ENCODE data around the gene STX12.
"Not testable (repeated sequence)": the region's sequence is repeated elsewhere in the genome, so short reads cannot be mapped to it uniquely, and the experiment has no call there.

STX12 gene

DNA sequence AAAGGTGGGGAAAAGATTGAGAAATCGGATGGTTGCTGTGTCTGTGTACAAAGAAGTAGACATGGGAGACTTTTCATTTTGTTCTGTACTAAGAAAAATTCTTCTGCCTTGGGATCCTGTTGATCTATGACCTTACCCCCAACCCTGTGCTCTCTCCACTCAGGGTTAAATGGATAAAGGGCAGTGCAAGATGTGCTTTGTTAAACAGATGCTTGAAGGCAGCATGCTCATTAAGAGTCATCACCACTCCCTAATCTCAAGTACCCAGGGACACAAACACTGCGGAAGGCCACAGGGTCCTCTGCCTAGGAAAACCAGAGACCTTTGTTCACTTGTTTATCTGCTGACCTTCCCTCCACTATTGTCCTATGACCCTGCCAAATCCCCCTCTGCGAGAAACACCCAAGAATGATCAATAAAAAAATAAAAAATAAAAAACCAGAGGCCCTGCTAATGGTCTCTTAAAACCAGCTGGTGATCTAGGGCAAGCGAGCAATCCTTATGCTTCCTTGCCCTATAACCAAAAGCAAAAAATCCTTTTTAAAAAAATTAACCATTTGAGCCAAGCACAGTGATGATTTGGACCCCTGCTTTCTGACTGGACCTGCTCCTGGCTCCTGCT lies 56.4 kb downstream of the STX12 start:
- DNase-seq (ENCODE audit: low read depth in 2 of 3, low spot score in 1 of 3): not testable (repeated sequence)

GRCh38 chr1:27830621-27831440 lies 57.8 kb downstream of the STX12 start, which contains the start of gene PPP1R8:
TSS of gene PPP1R8 (plus strand) at chr1:27830782. CDS start at chr1:27830836, 54 bp downstream.
- peak; percentile 76 to 88 (median 87) for DNase-seq (ENCODE audit: low read depth in 2 of 3, low spot score in 1 of 3)

DNA sequence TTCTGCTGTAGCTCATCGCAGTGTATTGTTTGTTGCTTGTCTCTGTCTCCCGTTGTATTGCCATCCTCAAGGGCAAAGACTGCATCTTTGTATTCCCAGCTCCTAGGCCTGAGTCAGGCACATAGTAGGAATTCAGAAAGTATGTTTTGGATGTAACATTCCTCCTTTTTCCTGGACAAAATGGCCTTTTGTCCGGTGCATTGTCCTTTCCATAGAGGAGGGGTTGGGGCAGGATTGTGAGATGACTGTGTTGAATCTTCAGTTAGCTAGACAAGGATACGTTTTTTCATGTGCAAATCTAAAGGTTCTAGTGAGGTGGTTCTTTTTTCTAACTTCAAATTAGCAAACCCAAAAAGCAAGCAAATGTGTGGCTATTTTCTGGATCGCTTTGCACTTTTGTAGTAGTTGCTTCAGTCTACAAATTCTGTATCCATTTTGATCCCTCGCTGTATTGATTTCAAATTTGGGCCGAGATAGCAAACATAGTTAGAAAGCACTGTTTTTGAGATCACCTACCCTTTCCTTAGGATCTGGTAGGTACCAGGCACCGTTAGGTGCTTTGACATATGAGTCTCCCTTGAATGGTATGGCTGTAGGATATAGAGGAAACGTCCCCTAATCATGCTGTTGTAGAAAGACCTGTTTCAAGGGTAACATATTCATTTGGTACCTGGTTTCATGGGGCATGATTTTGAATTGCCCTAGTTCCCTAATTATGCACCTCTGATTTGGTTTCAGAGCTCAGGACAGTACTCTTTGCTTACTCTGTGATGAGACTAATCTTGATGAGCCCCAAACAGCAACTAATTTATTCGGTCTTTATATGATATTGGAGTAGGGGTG lies 58.8 kb downstream of the STX12 start:
- no peak for DNase-seq (ENCODE audit: low read depth in 2 of 3, low spot score in 1 of 3)

DNA sequence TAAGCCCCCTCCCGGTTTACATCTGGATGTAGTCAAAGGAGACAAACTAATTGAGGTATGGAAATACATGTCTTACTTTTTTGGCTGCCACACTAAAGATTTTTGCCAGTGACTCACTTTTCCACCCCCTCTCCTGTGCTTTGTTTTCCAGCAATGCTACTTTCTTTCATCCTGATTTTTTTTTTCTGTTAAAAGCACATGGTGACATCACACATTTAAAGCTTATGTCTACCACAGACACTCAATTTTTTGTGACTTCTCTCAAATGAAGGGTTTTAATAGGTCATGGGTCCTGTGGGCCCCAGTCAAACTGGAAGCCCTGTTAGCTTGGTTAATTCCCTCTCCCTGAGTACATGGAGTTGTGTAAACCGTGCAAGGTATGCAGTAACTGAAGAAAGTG lies 59.7 kb downstream of the STX12 start:
- no peak for DNase-seq (ENCODE audit: low read depth in 2 of 3, low spot score in 1 of 3)

DNA sequence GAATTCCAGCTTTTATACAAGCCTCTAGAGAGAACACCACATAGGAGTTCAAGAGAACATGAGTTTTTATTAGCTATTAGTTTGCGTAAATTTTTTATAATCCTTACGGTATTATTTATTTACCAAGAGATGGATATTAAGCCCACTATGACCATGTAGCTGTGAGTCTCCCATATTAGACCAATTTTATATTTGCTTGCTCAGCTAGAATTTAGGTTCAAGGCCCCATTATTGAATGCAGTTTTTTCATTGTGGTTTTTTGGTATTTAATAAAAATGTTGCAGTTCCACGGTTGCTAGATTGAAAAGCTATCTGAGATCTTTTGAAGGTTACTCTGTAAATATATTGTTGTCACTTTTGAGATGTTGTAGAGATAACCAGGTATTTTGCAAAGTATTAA lies 60.5 kb downstream of the STX12 start:
- DNase-seq (ENCODE audit: low read depth in 2 of 3, low spot score in 1 of 3): no peak

DNA sequence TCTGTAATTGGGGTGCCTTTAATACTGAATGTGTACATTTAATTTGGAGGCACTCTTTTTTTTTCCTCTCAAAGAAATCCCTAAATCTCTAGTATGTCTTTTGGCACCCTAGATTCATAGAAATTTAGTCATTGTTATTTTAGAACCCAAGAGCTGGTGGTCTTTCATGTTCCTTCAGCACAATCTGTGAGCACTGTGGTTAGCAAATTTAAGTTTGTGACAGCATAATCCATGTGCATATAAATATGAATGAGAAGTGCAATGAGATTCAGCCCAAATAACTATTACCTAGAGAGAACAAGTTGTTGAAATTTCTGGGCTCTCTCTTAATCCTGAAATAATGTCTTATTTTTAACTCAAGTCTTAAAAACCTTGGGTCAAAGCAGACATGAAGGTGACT lies 62.0 kb downstream of the STX12 start:
- DNase-seq (ENCODE audit: low read depth in 2 of 3, low spot score in 1 of 3): no peak

- no peak for DNase-seq (ENCODE audit: low read depth in 2 of 3, low spot score in 1 of 3)
Measured at GRCh38 chr1:27835501-27835900, 62.5 kb downstream of the STX12 start.

DNA sequence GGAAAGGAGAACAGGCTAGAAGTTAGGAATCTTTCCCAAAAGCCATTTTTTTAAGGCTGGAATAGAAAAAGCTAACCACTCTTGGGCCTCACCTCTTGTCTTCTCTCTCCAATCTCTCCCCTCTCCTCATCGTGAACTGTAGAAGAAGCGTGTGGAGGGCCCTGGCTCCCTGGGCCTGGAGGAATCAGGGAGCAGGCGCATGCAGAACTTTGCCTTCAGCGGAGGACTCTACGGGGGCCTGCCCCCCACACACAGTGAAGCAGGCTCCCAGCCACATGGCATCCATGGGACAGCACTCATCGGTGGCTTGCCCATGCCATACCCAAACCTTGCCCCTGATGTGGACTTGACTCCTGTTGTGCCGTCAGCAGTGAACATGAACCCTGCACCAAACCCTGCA lies 76.9 kb downstream of the STX12 start:
- DNase-seq (ENCODE audit: low read depth in 2 of 3, low spot score in 1 of 3): no peak

- DNase-seq (ENCODE audit: low read depth in 2 of 3, low spot score in 1 of 3): no peak
Measured at GRCh38 chr1:27855085-27855484, 82.1 kb downstream of the STX12 start.

DNA sequence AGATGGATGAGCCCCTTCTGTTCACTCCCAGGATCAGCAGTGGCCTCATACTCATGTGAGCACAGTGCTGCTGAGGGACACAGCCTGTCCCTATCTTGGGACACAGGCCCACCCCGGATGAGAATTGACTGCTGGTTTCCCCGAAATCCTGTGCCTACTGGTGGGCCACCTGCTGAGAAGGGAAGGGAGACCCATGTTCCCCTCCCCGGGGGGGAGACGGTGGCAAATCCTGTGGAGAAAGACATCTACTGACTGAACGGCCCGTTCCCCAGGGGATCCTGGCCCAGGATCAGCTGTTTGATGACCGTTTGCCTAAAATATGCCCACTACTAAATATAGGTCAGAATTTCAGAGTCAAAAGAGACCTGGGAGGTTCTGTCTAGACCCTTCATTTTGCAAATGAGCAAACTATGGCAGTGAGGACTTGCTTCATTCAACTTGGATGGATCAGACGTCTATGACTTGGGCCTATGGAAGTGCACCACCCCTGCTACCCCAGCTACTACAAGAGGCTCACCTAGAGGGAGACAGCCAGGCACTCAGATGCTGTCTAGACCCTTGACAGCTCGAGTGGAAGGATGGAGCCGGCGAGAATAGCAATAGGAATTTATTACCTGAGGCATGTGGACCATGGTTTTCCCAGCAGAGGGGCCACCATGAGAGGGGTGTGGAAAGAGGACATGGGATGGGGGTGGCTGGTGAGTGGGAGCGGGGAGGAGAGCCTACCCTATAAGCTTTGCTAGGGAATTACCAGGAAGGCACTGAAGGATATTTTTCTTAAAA lies 83.7 kb downstream of the STX12 start:
- no peak for DNase-seq (ENCODE audit: low read depth in 2 of 3, low spot score in 1 of 3)

DNA sequence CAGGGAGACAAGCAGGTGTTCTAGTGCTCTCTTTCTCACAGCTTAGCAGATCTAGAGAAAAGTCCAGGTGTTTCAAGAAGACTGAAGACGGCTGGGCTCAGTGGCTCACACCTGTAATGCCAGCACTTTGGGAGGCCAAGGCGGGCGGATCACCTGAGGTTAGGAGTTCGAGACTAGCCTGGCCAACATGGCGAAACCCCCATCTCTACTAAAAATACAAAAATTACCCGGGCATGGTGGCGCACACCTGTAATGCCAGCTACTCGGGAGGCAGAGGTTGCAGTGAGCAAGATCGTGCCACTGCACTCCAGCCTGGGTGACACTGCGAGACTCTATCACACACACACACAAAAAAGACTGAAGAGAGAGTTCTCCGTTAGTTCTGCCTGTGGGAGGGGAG lies 84.5 kb downstream of the STX12 start:
- not testable (repeated sequence) for DNase-seq (ENCODE audit: low read depth in 2 of 3, low spot score in 1 of 3)

GRCh38 chr1:27858072-27858948 lies 85.3 kb downstream of the STX12 start:
- DNase-seq (ENCODE audit: low read depth in 2 of 3, low spot score in 1 of 3): peak; percentile 68 to 77 (median 72)

DNA sequence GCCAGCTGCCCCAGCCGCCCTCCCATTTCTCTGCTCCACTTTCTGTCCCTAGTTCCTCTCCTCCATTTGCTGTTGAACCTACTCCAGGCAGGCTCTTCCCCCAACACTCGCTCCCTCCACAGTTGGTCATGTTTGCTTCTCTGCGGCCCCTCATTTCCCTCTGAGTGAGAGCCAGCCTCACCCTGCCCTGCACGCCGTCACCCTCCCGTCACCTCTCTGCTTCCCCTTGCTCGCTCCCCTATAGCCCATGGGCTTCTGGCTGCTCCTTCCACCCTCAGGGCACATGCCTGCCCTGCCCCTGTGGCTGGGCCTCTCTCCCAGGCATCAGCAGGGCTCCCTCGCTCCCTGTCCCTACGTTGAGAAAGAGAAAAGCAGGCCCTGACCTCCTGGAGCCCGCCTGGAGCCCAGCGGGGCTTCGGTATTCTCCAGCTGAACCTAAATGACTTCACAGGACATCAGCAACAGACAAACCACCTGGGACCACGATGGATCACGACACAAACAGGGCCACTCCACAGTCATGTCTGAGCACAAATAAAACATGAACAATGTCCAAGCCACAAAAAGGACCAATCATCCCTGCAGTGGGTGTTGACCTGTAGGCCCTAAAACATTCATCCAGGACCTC lies 86.0 kb downstream of the STX12 start:
- no peak for DNase-seq (ENCODE audit: low read depth in 2 of 3, low spot score in 1 of 3)

DNA sequence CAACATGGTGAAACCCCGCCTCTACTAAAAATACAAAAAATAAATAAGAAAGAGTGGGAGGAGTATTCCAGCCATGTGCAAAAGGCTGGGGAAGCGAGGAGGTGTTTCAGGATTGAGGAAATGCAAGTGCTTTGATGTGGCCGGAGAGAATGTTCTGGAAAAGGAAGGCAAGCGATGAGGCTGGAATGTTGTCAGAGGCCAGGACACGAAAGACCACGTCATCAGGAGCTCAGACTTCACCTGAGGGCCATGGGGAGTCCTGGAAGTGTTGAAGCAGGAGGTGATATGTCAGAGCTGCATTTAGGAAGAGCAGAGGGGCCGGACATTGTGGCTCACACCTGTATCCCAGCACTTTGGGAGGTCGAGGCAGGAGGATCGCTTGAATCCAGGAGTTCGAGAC lies 88.4 kb downstream of the STX12 start:
- DNase-seq (ENCODE audit: low read depth in 2 of 3, low spot score in 1 of 3): no peak

- no peak for DNase-seq (ENCODE audit: low read depth in 2 of 3, low spot score in 1 of 3)
Measured at GRCh38 chr1:27862004-27862403, 89.0 kb downstream of the STX12 start.

DNA sequence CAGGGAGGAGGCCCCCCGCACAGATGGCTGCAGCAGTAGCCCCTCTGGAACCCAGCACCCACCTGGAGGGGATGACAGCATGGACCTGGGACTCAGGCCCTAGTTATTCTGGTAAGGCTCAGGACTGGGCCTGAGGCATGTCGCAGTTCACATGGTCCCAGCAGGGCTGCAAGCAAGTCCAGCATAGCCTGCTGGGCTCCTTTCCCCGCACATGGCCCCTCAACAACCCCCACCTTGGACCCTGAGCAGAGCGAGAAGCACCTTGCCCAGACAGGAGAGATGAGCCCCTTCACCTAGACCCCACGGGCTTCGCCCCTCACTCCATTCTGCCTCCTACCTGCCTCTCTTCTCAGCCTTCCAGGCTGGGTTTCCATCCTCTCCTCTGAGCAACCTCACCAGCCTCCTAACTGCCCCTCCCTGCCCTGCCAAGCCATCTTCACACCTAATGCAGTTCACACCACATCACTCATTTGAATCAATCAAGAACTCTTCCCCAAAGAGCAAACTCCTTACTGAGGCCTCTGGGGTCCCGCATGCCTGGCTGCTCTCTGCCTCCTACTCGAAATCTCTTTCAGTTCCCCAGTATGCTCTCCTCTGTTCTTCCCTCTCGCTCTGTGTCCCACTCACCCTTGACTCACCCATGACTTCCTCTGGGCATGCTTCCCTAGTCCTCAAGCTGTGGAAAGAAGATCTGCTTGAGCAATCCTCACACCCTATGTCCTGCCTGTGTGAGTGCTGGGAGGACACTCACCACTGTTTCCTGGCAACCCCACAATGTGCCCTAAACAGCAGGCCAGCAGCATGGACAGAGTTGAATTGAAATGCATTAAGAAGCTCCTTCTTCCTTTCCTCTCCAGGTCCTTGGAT lies 89.9 kb downstream of the STX12 start:
- DNase-seq (ENCODE audit: low read depth in 2 of 3, low spot score in 1 of 3): no peak

DNA sequence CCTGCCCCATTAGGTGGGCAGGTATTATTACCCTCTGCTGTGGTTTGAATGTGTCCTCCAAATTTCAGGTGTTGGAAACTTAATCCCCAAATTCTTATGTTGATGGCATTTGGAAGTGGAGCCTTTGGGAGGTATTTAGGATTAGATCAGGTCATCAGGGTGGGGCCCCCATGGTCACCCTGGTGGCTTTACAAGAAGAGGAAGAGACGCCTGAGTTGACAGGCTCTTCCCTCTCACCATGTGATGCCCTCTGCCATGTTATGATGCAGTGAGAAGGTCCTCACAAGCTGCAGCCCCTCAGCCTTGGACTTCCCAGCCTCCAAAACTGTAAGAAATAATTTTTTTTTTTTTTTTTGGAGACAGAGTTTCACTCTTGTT lies 90.5 kb downstream of the STX12 start:
- DNase-seq (ENCODE audit: low read depth in 2 of 3, low spot score in 1 of 3): no peak

GRCh38 chr1:27864264-27864895 lies 91.4 kb downstream of the STX12 start:
- DNase-seq (ENCODE audit: low read depth in 2 of 3, low spot score in 1 of 3): no peak
